MM.1S (cell line): Measurements from ENCODE around the gene HNRNPC.

Source experiments
- DNase-seq: peaks from one replicate; pipeline ENCODE4 v3.0.0-alpha.2; 2015
- H2AFZ ChIP-seq: fragments of 300-600 bp; sonication (generic); 2 replicates; pipeline ENCODE4 v1.6.0; 2016; ENCODE audit warnings: antibody characterized with exemption, low read length
- H3F3A ChIP-seq: fragments of 300-600 bp; sonication (generic); 2 replicates; pipeline ENCODE4 v1.6.1; 2016; ENCODE audit warnings: mild to moderate bottlenecking, antibody characterized with exemption, low read length, moderate library complexity, mixed read lengths; ENCODE audit not compliant: insufficient read depth
- H3K27ac ChIP-seq: fragments of 300-600 bp; sonication (generic); 2 replicates; pipeline ENCODE4 v1.5.1; 2016; ENCODE audit warnings: mild to moderate bottlenecking, low read length
- H3K27me3 ChIP-seq: fragments of 300-600 bp; sonication (generic); replicated peaks from 2 replicates; pipeline ENCODE4 v1.6.0; 2016; ENCODE audit warnings: low read length; ENCODE audit not compliant: insufficient read depth
- H3K36me3 ChIP-seq: fragments of 300-600 bp; sonication (generic); replicated peaks from 2 replicates; pipeline ENCODE4 v1.6.1; 2016; ENCODE audit warnings: mild to moderate bottlenecking, low read length, mixed read lengths; ENCODE audit not compliant: insufficient read depth
- H3K4me1 ChIP-seq: fragments of 300-600 bp; sonication (generic); 2 replicates; pipeline ENCODE4 v1.6.1; 2016; ENCODE audit warnings: low read length, mixed read lengths
- H3K4me2 ChIP-seq: fragments of 300-600 bp; sonication (generic); 2 replicates; pipeline ENCODE4 v1.6.0; 2016; ENCODE audit warnings: low read depth, low read length
- H3K4me3 ChIP-seq: fragments of 300-600 bp; sonication (generic); 2 replicates; pipeline ENCODE4 v1.5.1; 2016; ENCODE audit warnings: low read length, mixed read lengths
- H3K79me2 ChIP-seq: fragments of 300-600 bp; sonication (generic); 2 replicates; pipeline ENCODE4 v1.6.1; 2016; ENCODE audit warnings: mixed run types, low read length, mixed read lengths
- H3K9ac ChIP-seq: fragments of 300-600 bp; sonication (generic); 2 replicates; pipeline ENCODE4 v1.6.1; 2016; ENCODE audit warnings: low read length, mixed read lengths
- H3K9me2 ChIP-seq: fragments of 300-600 bp; sonication (generic); replicated peaks from 2 replicates; pipeline ENCODE4 v1.6.1; 2016; ENCODE audit warnings: mild to moderate bottlenecking, low read length, mixed read lengths; ENCODE audit not compliant: insufficient read depth
- H3K9me3 ChIP-seq: fragments of 300-600 bp; sonication (generic); replicated peaks from 2 replicates; pipeline ENCODE4 v1.6.1; 2016; ENCODE audit warnings: mild to moderate bottlenecking, low read length, mixed read lengths; ENCODE audit not compliant: insufficient read depth
- H4K20me1 ChIP-seq: fragments of 300-600 bp; sonication (generic); 2 replicates; pipeline ENCODE4 v1.6.1; 2016; ENCODE audit warnings: mild to moderate bottlenecking, low read length, moderate library complexity, mixed read lengths; ENCODE audit not compliant: insufficient read depth
- EZH2 ChIP-seq: fragments of 300-600 bp; sonication (generic); optimal IDR thresholded peaks from 2 replicates; pipeline ENCODE3; 2017; ENCODE audit warnings: low read depth, mild to moderate bottlenecking, antibody characterized with exemption, low read length, mixed read lengths
- EZH2phosphoT487 ChIP-seq: fragments of 300-600 bp; sonication (generic); IDR thresholded peaks from 2 replicates; pipeline ENCODE4 v1.6.1; 2018; ENCODE audit warnings: antibody characterized with exemption, low read length
- TF ChIP-seq, protein P1 (sequence below): fragments of 300-600 bp; sonication (generic); IDR thresholded peaks from 2 replicates; pipeline ENCODE4 v1.5.1; 2016; ENCODE audit warnings: antibody characterized with exemption, low read length, mixed read lengths

Gene HNRNPC

DNA sequence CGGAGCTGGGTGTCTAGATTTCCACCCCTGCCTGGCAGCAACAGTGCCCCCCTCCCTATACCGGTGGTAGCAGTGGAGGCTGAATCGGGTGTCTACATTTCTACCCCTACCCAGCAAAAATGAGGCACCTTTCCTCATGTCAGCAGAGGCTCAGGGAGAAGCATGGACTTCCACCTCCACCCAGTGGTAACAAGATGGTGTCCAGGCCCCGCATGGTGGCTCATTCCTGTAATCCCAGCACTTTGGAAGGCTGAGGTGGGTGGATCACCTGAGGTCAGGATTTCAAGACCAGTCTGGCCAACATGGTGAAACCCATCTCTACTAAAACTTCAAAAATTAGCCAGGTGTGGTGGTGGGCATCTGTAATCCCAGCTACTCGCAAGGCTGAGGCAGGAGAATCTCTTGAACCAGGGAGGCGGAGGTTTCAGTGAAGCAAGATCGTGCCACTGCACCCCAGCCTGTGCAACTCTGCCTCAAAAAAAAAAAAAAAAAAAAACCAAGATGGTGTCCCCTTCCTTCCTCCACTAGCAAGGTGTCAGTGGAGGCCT lies 77.9 kb downstream of the HNRNPC start:
- no peak for DNase-seq
- TF ChIP-seq EZH2phosphoT487 (no peak), EZH2 (no peak)
- TF ChIP-seq, protein P1, sequence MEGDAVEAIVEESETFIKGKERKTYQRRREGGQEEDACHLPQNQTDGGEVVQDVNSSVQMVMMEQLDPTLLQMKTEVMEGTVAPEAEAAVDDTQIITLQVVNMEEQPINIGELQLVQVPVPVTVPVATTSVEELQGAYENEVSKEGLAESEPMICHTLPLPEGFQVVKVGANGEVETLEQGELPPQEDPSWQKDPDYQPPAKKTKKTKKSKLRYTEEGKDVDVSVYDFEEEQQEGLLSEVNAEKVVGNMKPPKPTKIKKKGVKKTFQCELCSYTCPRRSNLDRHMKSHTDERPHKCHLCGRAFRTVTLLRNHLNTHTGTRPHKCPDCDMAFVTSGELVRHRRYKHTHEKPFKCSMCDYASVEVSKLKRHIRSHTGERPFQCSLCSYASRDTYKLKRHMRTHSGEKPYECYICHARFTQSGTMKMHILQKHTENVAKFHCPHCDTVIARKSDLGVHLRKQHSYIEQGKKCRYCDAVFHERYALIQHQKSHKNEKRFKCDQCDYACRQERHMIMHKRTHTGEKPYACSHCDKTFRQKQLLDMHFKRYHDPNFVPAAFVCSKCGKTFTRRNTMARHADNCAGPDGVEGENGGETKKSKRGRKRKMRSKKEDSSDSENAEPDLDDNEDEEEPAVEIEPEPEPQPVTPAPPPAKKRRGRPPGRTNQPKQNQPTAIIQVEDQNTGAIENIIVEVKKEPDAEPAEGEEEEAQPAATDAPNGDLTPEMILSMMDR, result no peak
- H3K9me3 ChIP-seq, result no peaks in the 10 kb centered on the region
- H3K36me3 ChIP-seq, result no peaks in the 10 kb centered on the region
- no peak overlapping the region for H2AFZ ChIP-seq
- H3K4me2 ChIP-seq, result peak overlapping the region; percentile 54; the same call in 1 of the 2 replicates
- H3F3A ChIP-seq, result no peaks in the 10 kb centered on the region; the same call in 1 of the 2 replicates
- H3K9ac ChIP-seq, result no peak overlapping the region
- no peaks in the 10 kb centered on the region for H3K9me2 ChIP-seq
- no peaks in the 10 kb centered on the region for H3K4me1 ChIP-seq
- no peaks in the 10 kb centered on the region for H4K20me1 ChIP-seq
- no peaks in the 10 kb centered on the region for H3K79me2 ChIP-seq
- H3K27me3 ChIP-seq, result no peaks in the 10 kb centered on the region
- no peak overlapping the region for H3K4me3 ChIP-seq
- H3K27ac ChIP-seq, result no peak overlapping the region

DNA sequence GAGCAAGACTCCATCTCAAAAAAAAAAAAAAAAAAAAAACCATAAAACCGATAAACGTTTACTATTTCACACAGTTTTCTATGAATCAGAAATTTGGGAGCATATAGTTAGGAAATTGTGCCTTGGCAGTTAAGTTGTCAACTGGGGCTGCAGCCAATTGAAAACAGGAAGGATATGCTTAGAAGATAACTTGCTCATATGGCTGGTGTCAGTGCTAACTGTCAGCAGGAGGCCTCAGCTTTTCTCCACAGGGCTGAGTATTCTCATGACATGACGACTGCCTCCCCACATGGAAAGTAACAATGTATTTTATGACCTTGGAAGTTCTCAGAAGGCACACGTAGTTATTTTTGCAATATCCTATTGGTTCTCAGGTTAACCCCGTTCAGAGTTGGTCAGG lies 83.8 kb downstream of the HNRNPC start:
- no peaks in the 10 kb centered on the region for H3K4me1 ChIP-seq
- H3K9me2 ChIP-seq, result no peaks in the 10 kb centered on the region
- H3K36me3 ChIP-seq, result no peaks in the 10 kb centered on the region
- H4K20me1 ChIP-seq, result no peaks in the 10 kb centered on the region
- no peak overlapping the region for H3K27ac ChIP-seq
- no peaks in the 10 kb centered on the region for H3F3A ChIP-seq
- no peak overlapping the region for H3K4me3 ChIP-seq
- TF ChIP-seq EZH2phosphoT487 (no peak), EZH2 (no peak)
- TF ChIP-seq, protein P1, result no peak
- H3K9me3 ChIP-seq, result no peaks in the 10 kb centered on the region
- H3K79me2 ChIP-seq, result no peaks in the 10 kb centered on the region
- no peak overlapping the region for H3K9ac ChIP-seq
- no peaks in the 10 kb centered on the region for H3K27me3 ChIP-seq
- no peak overlapping the region for H3K4me2 ChIP-seq
- H2AFZ ChIP-seq, result no peak overlapping the region
- no peak for DNase-seq

DNA sequence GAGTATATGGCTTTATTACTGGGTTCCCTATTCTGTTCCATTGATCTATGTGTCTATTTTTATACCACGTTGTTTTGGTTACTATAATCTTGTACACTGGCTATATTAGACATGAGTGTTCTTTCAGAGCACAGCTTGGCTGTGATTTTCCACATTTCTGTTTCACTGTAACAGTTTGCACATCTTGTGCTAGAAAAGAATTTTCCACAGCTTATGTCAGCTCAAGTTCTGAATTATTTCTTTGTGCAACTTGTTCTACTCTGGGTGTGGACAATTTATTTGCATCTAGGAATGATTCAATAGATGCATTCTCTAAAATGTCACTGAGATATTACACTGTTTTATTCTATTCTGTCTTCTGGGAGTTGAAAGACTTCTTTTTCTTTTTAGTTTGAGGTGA lies 85.0 kb downstream of the HNRNPC start:
- H3K36me3 ChIP-seq, result no peaks in the 10 kb centered on the region
- H3K9me2 ChIP-seq, result no peaks in the 10 kb centered on the region
- H3K4me2 ChIP-seq, result no peak overlapping the region
- no peak overlapping the region for H3K27ac ChIP-seq
- H3K4me1 ChIP-seq, result no peaks in the 10 kb centered on the region
- H3K79me2 ChIP-seq, result no peaks in the 10 kb centered on the region
- no peaks in the 10 kb centered on the region for H3F3A ChIP-seq
- no peak for DNase-seq
- H2AFZ ChIP-seq, result no peak overlapping the region
- no peaks in the 10 kb centered on the region for H3K27me3 ChIP-seq
- H3K9me3 ChIP-seq, result no peaks in the 10 kb centered on the region
- H3K4me3 ChIP-seq, result no peak overlapping the region
- TF ChIP-seq EZH2 (no peak), EZH2phosphoT487 (no peak)
- TF ChIP-seq, protein P1, result no peak
- H4K20me1 ChIP-seq, result no peaks in the 10 kb centered on the region
- H3K9ac ChIP-seq, result no peak overlapping the region
